Stimulated activated naive CD8-positive, alpha-beta T cell treated with anti-CD3 and anti-CD28 coated beads, Interleukin-15, Interleukin-2, amounts not matched to agents 100 ng/mL and 50 ng/mL, for 24 hours (primary cell): ENCODE measurements around the gene IGFBP6.

ENCODE experiments used
- H3K27ac Mint-ChIP-seq: one replicate; pipeline ENCODE4 v1.8.0; 2021; ENCODE audit warnings: mild to moderate bottlenecking, mixed read lengths
- H3K27me3 Mint-ChIP-seq: one replicate; pipeline ENCODE4 v1.8.0; 2021; ENCODE audit warnings: mixed read lengths
- H3K36me3 Mint-ChIP-seq: one replicate; pipeline ENCODE4 v1.8.0; 2021; ENCODE audit warnings: low read depth, mixed read lengths
- H3K4me1 Mint-ChIP-seq: one replicate; pipeline ENCODE4 v1.8.0; 2021; ENCODE audit warnings: low read depth, mixed read lengths
- H3K4me3 Mint-ChIP-seq: one replicate; pipeline ENCODE4 v1.8.0; 2021; ENCODE audit warnings: mild to moderate bottlenecking, mixed read lengths
- H3K9me3 Mint-ChIP-seq: one replicate; pipeline ENCODE4 v1.8.0; 2021; ENCODE audit warnings: mixed read lengths

IGFBP6 gene

GRCh38 chr12:53097564-53098353, at the start of gene IGFBP6:
Gene IGFBP6 (plus strand): TSS chr12:53097667. CDS start chr12:53097718, 51 bp downstream.
- Mint-ChIP-seq H3K27ac (peak within 1 kb of the TSS; percentile 92), H3K27me3 (no peaks in the 10 kb centered on the region), H3K4me1 (peaks cover 57% of the 10 kb centered on the region)

GRCh38 chr12:53048033-53048779, 49.3 kb upstream of the IGFBP6 start:
- Mint-ChIP-seq H3K4me3 (peak overlapping the region; percentile 62), H3K9me3 (no peaks in the 10 kb centered on the region), H3K27me3 (peaks cover 5% of the 10 kb centered on the region), H3K36me3 (no peaks in the 10 kb centered on the region), H3K27ac (no peak overlapping the region), H3K4me1 (peaks cover 34% of the 10 kb centered on the region)

More at GRCh38 chr12:53097564-53098353, at the start of gene IGFBP6:
- no peaks in the 10 kb centered on the region for H3K36me3 Mint-ChIP-seq
- H3K9me3 Mint-ChIP-seq, result no peaks in the 10 kb centered on the region
- H3K4me3 Mint-ChIP-seq, result peak within 1 kb of the TSS; percentile 82

- no peak overlapping the region for H3K4me3 Mint-ChIP-seq
- H3K27me3 Mint-ChIP-seq, result peaks cover 5% of the 10 kb centered on the region
- peaks cover 37% of the 10 kb centered on the region for H3K4me1 Mint-ChIP-seq
- no peak overlapping the region for H3K27ac Mint-ChIP-seq
- H3K9me3 Mint-ChIP-seq, result no peaks in the 10 kb centered on the region
- H3K36me3 Mint-ChIP-seq, result no peaks in the 10 kb centered on the region
These were observed 48.6 kb upstream of the IGFBP6 start for GRCh38 chr12:53048780-53049401.

- H3K27ac Mint-ChIP-seq, result no peak within 1 kb of the TSS
- H3K9me3 Mint-ChIP-seq, result no peaks in the 10 kb centered on the region
- no peak within 1 kb of the TSS for H3K4me3 Mint-ChIP-seq
These were observed 47.7 kb upstream of the IGFBP6 start, which contains the start of gene TNS2 for GRCh38 chr12:53049571-53050318. Gene TNS2 (plus strand): TSS chr12:53050065. CDS start chr12:53050186, 121 bp downstream.

GRCh38 chr12:53050426-53051057, 46.9 kb upstream of the IGFBP6 start:
- no peak overlapping the region for H3K4me3 Mint-ChIP-seq
- no peaks in the 10 kb centered on the region for H3K9me3 Mint-ChIP-seq
- peaks cover 5% of the 10 kb centered on the region for H3K27me3 Mint-ChIP-seq
- H3K27ac Mint-ChIP-seq, result no peak overlapping the region
- no peaks in the 10 kb centered on the region for H3K36me3 Mint-ChIP-seq
- H3K4me1 Mint-ChIP-seq, result peaks cover 40% of the 10 kb centered on the region

More at GRCh38 chr12:53049571-53050318, 47.7 kb upstream of the IGFBP6 start, which contains the start of gene TNS2:
- Mint-ChIP-seq H3K36me3 (no peaks in the 10 kb centered on the region), H3K4me1 (peaks cover 42% of the 10 kb centered on the region), H3K27me3 (peaks cover 5% of the 10 kb centered on the region)

DNA sequence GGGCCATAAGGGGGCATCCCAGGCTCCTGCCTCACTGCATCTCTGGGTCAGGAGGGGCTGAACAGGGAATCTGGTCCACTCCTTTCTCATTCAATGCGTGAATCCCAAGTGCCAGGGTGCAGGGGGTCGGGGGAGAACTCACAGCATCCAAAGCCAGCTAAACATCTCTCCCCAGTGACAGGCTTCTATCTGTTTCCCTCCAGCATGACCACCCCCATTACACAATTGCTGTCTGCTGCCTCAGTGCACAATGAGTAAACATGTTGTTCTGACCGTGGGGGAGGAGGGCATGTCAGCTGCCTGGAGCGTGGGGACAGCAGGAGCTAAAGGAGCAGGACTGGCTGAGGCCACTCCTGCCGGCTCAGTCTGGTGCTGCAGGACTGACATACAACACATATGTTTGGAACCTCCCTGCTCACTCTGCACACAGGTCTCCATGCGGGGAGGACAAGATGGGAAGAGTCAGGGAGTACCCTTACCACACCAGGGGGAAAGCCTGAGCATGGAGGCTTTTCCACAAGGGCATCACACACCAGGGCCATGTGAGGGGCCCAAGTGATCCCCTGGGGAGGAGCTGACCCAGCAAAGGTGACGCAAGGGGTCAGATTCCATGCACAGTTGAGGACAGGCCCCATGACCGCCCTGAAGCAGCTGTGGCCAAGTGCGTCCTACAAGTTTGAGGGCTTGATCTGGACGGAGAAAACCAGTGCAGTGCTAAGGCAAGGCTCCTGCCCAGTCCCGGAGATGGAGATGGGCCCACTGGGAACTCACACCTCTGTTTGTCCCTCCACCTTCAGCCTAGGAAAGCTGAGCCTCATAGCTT, 46.2 kb upstream of the IGFBP6 start:
- H3K27me3 Mint-ChIP-seq, result no peaks in the 10 kb centered on the region
- H3K27ac Mint-ChIP-seq, result no peak overlapping the region
- H3K36me3 Mint-ChIP-seq, result no peaks in the 10 kb centered on the region
- H3K4me1 Mint-ChIP-seq, result peaks cover 33% of the 10 kb centered on the region
- no peak overlapping the region for H3K4me3 Mint-ChIP-seq
- H3K9me3 Mint-ChIP-seq, result no peaks in the 10 kb centered on the region

GRCh38 chr12:53051881-53052412, 45.5 kb upstream of the IGFBP6 start:
- H3K9me3 Mint-ChIP-seq, result no peaks in the 10 kb centered on the region
- no peaks in the 10 kb centered on the region for H3K36me3 Mint-ChIP-seq
- H3K27me3 Mint-ChIP-seq, result no peaks in the 10 kb centered on the region
- peaks cover 26% of the 10 kb centered on the region for H3K4me1 Mint-ChIP-seq
- no peak overlapping the region for H3K27ac Mint-ChIP-seq
- no peak overlapping the region for H3K4me3 Mint-ChIP-seq

- Mint-ChIP-seq H3K27me3 (no peaks in the 10 kb centered on the region), H3K4me3 (no peak overlapping the region), H3K36me3 (no peaks in the 10 kb centered on the region), H3K9me3 (no peaks in the 10 kb centered on the region), H3K27ac (no peak overlapping the region), H3K4me1 (peaks cover 25% of the 10 kb centered on the region)
These were observed 44.8 kb upstream of the IGFBP6 start for GRCh38 chr12:53052419-53053217.

GRCh38 chr12:53053218-53054111, 44.0 kb upstream of the IGFBP6 start:
- H3K27ac Mint-ChIP-seq, result peak overlapping the region; percentile 88
- H3K27me3 Mint-ChIP-seq, result no peaks in the 10 kb centered on the region
- peak overlapping the region; percentile 94 for H3K4me3 Mint-ChIP-seq
- no peaks in the 10 kb centered on the region for H3K36me3 Mint-ChIP-seq
- no peaks in the 10 kb centered on the region for H3K9me3 Mint-ChIP-seq
- H3K4me1 Mint-ChIP-seq, result peaks cover 19% of the 10 kb centered on the region

GRCh38 chr12:53054112-53054878, 43.2 kb upstream of the IGFBP6 start:
- Mint-ChIP-seq H3K4me3 (peak overlapping the region; percentile 94), H3K9me3 (no peaks in the 10 kb centered on the region), H3K27ac (peak overlapping the region; percentile 88), H3K36me3 (no peaks in the 10 kb centered on the region), H3K27me3 (no peaks in the 10 kb centered on the region), H3K4me1 (peaks cover 11% of the 10 kb centered on the region)

GRCh38 chr12:53055471-53056266, 41.8 kb upstream of the IGFBP6 start:
- H3K27ac Mint-ChIP-seq, result no peak overlapping the region
- H3K4me3 Mint-ChIP-seq, result no peak overlapping the region
- H3K4me1 Mint-ChIP-seq, result peaks cover 8% of the 10 kb centered on the region
- no peaks in the 10 kb centered on the region for H3K36me3 Mint-ChIP-seq
- H3K9me3 Mint-ChIP-seq, result no peaks in the 10 kb centered on the region
- H3K27me3 Mint-ChIP-seq, result no peaks in the 10 kb centered on the region
